CD14-positive monocyte (primary cell): ENCODE data around the gene NGFR. TPM values are rescaled to one million over a fixed set of nuclear protein-coding genes. Genes with fewer than 3 reads are reported as not detected.
A peak's percentile ranks its signal among the peaks of the same experiment; 100 is the strongest.

Experiments used
- DNase-seq, 3 donors: peaks; one replicate each; pipeline ENCODE4 v3.0.0-alpha.2; 2011 to 2022
- H2AFZ ChIP-seq: 2 replicates; pipeline ENCODE4 v1.6.0; 2012; ENCODE audit warnings: mild to moderate bottlenecking, low read depth, low read length, inconsistent platforms; ENCODE audit not compliant: insufficient read depth, poor library complexity, severe bottlenecking
- H3K27ac ChIP-seq, 2 donors: 1 replicate in 1 of 2; 2 replicates in 1 of 2; pipeline ENCODE4 v1.5.1; 2012 to 2013; ENCODE audit warnings: low read length in 2 of 2, control low read depth in 1 of 2, inconsistent platforms in 1 of 2, low read depth in 1 of 2, mild to moderate bottlenecking in 1 of 2
- H3K27me3 ChIP-seq, 2 donors: one replicate each; pipeline versions ENCODE4 v1.6.0 to v1.6.1; 2011 to 2013; ENCODE audit warnings: low read length in 2 of 2; ENCODE audit not compliant: control insufficient read depth in 2 of 2, insufficient read depth in 2 of 2
- H3K36me3 ChIP-seq, 2 donors: replicated peaks in 1 of 2; 1 replicate in 1 of 2; 2 replicates in 1 of 2; pipeline versions ENCODE4 v1.5.1 to v1.6.1; 2012 to 2013; ENCODE audit warnings: low read length in 2 of 2, control low read depth in 1 of 2, inconsistent platforms in 1 of 2, mild to moderate bottlenecking in 1 of 2; ENCODE audit not compliant: insufficient read depth in 2 of 2, control insufficient read depth in 1 of 2
- H3K4me1 ChIP-seq, 2 donors: 1 replicate in 1 of 2; 2 replicates in 1 of 2; pipeline versions ENCODE4 v1.5.1 to v1.6.1; 2012 to 2013; ENCODE audit warnings: low read length in 2 of 2, control low read depth in 1 of 2, inconsistent platforms in 1 of 2, mild to moderate bottlenecking in 1 of 2, moderate library complexity in 1 of 2; ENCODE audit not compliant: insufficient read depth in 2 of 2, control insufficient read depth in 1 of 2
- H3K4me2 ChIP-seq: replicated peaks from 2 replicates; pipeline ENCODE3; 2012; ENCODE audit warnings: low read length, moderate library complexity, mild to moderate bottlenecking; ENCODE audit not compliant: poor library complexity, severe bottlenecking; ENCODE audit errors: extremely low read depth
- H3K4me3 ChIP-seq, 3 experiments: fragments of 200-600 bp in 1 of 3; sonication (generic) in 1 of 3; replicated peaks in 1 of 3; 1 replicate in 2 of 3; 2 replicates in 1 of 3; pipeline ENCODE4 v1.5.1; 2011 to 2013; ENCODE audit warnings: low read length in 3 of 3, mild to moderate bottlenecking in 3 of 3, control low read depth in 2 of 3, low read depth in 2 of 3, inconsistent platforms in 1 of 3, moderate library complexity in 1 of 3
- H3K79me2 ChIP-seq: 2 replicates; pipeline ENCODE4 v1.6.0; 2012; ENCODE audit warnings: mild to moderate bottlenecking, control low read depth, inconsistent platforms, low read length, moderate library complexity; ENCODE audit not compliant: insufficient read depth
- H3K9ac ChIP-seq: 2 replicates; pipeline ENCODE4 v1.6.0; 2017; ENCODE audit warnings: low read length, mild to moderate bottlenecking; ENCODE audit not compliant: insufficient read depth, poor library complexity, severe bottlenecking
- H3K9me3 ChIP-seq, 2 donors: replicated peaks in 1 of 2; 1 replicate in 1 of 2; 2 replicates in 1 of 2; pipeline versions ENCODE4 v1.5.1 to v1.6.1; 2012 to 2013; ENCODE audit warnings: low read length in 2 of 2, control low read depth in 1 of 2; ENCODE audit not compliant: control insufficient read depth in 1 of 2, insufficient read depth in 1 of 2
- H4K20me1 ChIP-seq: 2 replicates; pipeline ENCODE4 v1.6.0; 2012; ENCODE audit warnings: mild to moderate bottlenecking, low read length, control low read depth, moderate library complexity; ENCODE audit not compliant: insufficient read depth
- H3K27ac Mint-ChIP-seq, 7 donors: one replicate each; pipeline ENCODE4 v1.8.0; 2020; ENCODE audit warnings: mild to moderate bottlenecking in 7 of 7, mixed read lengths in 7 of 7, moderate library complexity in 6 of 7, inconsistent platforms in 2 of 7
- H3K27me3 Mint-ChIP-seq, 3 donors: one replicate each; pipeline ENCODE4 v1.8.0; 2021 to 2022; ENCODE audit warnings: low read depth in 3 of 3, mild to moderate bottlenecking in 3 of 3, mixed read lengths in 3 of 3, moderate library complexity in 3 of 3, inconsistent platforms in 1 of 3
- H3K36me3 Mint-ChIP-seq, 2 donors: one replicate each; pipeline ENCODE4 v1.8.0; 2020; ENCODE audit warnings: mixed read lengths in 2 of 2, inconsistent platforms in 1 of 2, mild to moderate bottlenecking in 1 of 2
- H3K4me1 Mint-ChIP-seq: one replicate; pipeline ENCODE4 v1.8.0; 2020; ENCODE audit warnings: mild to moderate bottlenecking, mixed read lengths
- H3K4me3 Mint-ChIP-seq, 2 donors: one replicate each; pipeline ENCODE4 v1.8.0; 2020; ENCODE audit warnings: mild to moderate bottlenecking in 2 of 2, mixed read lengths in 2 of 2, moderate library complexity in 1 of 2
- H3K9me3 Mint-ChIP-seq, 7 donors: one replicate each; pipeline ENCODE4 v1.8.0; 2020 to 2022; ENCODE audit warnings: mixed read lengths in 7 of 7, mild to moderate bottlenecking in 6 of 7, moderate library complexity in 6 of 7, inconsistent platforms in 2 of 7
- WGBS: methylation state at CpG from one replicate; pipeline ENCODE4 v1.1.5; 2013; ENCODE audit warnings: missing lambda C conversion rate; ENCODE audit not compliant: insufficient coverage; 5-methylcytosine and 5-hydroxymethylcytosine counted together
- intact Hi-C, 2 donors: fragments of 100-400 bp; cut with micrococcal nuclease; formaldehyde crosslinking; loops; one replicate each; pipeline versions ENCODE4 v1.15.0 to v1.15.1; 2023
- polyA plus RNA-seq, 3 donors: library from polyadenylated mRNA; depleted of rRNA in 1 of 3; unstranded in 2 of 3; stranded (reverse) in 1 of 3; fragments of 300-500 nt in 2 of 3; fragments of >200 nt in 1 of 3; fragmentation: Illumina TruSeq in 2 of 3; gene quantifications; 1 replicate in 2 of 3; 2 replicates in 1 of 3; pipeline ENCODE4 v1.2.3, GENCODE V29; 2012 to 2021
- TF ChIP-seq, protein P1 (sequence below): fragments of 200-600 bp; IDR thresholded peaks from one replicate; pipeline ENCODE4 v1.8.0; 2022; ENCODE audit warnings: antibody characterized with exemption, mild to moderate bottlenecking

Gene NGFR
- polyA plus RNA-seq, 3 donors = 0.05 to 0.19 TPM; not detected in 1

DNA sequence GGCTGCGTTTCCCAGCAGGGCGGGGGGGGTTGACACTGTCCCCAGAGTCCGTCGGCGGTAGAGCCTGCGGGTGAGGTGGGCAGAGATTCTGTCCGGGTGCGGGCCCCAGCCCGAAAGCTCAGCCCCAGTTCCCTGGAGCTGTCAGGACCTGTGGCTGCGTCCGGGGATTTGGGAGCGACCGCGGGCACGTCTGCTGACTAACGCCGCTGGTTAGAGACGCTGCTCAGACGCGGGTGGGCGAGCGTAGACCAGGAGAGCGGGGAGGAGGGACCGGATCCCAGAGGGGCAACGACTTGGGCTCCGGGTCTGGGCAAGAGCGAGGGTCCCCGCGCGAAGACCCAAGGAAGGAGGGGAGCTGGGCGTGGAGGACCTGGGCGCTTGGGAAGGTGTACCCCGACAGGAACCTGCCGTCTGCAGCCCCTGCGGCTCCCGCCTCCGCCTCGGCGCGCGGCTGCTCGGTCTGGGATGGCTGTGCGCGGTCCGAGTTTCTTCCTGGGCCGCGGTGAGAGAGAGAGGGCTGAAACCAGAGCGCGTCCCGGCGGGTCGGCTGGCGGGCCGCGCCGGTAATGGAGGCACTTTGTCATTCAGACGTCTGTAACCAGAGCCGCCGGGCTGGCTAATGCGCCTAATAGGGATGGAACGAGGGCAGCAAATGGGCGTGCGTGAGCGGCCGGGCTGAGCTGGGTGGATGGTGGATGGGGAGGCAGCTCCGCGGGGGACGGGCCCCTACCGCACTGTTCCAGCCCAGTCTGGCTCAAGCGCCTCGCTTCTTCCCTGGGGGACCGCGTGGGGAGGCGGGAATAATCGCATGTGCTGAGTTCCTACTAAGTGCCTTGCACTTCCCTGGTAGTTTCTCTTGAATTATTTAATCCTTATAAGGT lies 2.3 kb downstream of the NGFR start:
- Histone ChIP-seq H3K27me3 (peaks cover 58 to 82% of the 10 kb centered on the region in 2 donors), H3K4me1 (peaks cover 23 to 33% of the 10 kb centered on the region in 2 donors), H3K9ac (no peak overlapping the region), H3K9me3 (peaks cover 0 to 9% of the 10 kb centered on the region in 2 donors), H2AFZ (no peak overlapping the region), H4K20me1 (no peaks in the 10 kb centered on the region), H3K36me3 (no peaks in the 10 kb centered on the region), H3K4me2 (peak overlapping the region; percentile 76), H3K79me2 (no peaks in the 10 kb centered on the region), H3K27ac (no peak overlapping the region), H3K4me3 (peak overlapping the region in 1 of 3 experiments; percentile 74)
- Mint-ChIP-seq H3K4me3 (peak overlapping the region; percentile 56 to 80), H3K36me3 (peaks cover 0 to 6% of the 10 kb centered on the region in 2 donors), H3K9me3 (peaks cover 0 to 24% (median 7%) of the 10 kb centered on the region in 7 donors), H3K4me1 (peaks cover 25% of the 10 kb centered on the region), H3K27ac (no peak overlapping the region), H3K27me3 (peaks cover 69 to 92% (median 82%) of the 10 kb centered on the region in 3 donors)
- TF ChIP-seq, protein P1, sequence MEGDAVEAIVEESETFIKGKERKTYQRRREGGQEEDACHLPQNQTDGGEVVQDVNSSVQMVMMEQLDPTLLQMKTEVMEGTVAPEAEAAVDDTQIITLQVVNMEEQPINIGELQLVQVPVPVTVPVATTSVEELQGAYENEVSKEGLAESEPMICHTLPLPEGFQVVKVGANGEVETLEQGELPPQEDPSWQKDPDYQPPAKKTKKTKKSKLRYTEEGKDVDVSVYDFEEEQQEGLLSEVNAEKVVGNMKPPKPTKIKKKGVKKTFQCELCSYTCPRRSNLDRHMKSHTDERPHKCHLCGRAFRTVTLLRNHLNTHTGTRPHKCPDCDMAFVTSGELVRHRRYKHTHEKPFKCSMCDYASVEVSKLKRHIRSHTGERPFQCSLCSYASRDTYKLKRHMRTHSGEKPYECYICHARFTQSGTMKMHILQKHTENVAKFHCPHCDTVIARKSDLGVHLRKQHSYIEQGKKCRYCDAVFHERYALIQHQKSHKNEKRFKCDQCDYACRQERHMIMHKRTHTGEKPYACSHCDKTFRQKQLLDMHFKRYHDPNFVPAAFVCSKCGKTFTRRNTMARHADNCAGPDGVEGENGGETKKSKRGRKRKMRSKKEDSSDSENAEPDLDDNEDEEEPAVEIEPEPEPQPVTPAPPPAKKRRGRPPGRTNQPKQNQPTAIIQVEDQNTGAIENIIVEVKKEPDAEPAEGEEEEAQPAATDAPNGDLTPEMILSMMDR = no peak
- 2% methylated on average over 70 of the region's 75 CpGs for whole genome bisulfite sequencing
- no peak for DNase-seq
- intact Hi-C loops = loop anchor here in 1 of 2 donors (5.0 kb wide), 1 partner anchor 60 kb away; no protein-coding TSS in a partner anchor

GRCh38 chr17:49498029-49498615 lies 3.0 kb downstream of the NGFR start:
- peaks cover 23 to 33% of the 10 kb centered on the region in 2 donors for H3K4me1 ChIP-seq
- no peak overlapping the region for H3K4me3 ChIP-seq
- 27% methylated on average over 5 of the region's 12 CpGs for WGBS
- no peak overlapping the region for H3K4me2 ChIP-seq
- H3K27ac Mint-ChIP-seq = no peak overlapping the region
- H3K9ac ChIP-seq = no peak overlapping the region
- TF ChIP-seq, protein P1 = no peak
- H2AFZ ChIP-seq = no peak overlapping the region
- H3K9me3 Mint-ChIP-seq = peaks cover 0 to 24% (median 7%) of the 10 kb centered on the region in 7 donors
- intact Hi-C loops = loop anchor here in 1 of 2 donors (5.0 kb wide), 1 partner anchor 59 kb away; no protein-coding TSS in a partner anchor
- H4K20me1 ChIP-seq = no peaks in the 10 kb centered on the region
- DNase-seq = no peak
- no peak overlapping the region for H3K27ac ChIP-seq
- no peaks in the 10 kb centered on the region for H3K79me2 ChIP-seq
- H3K27me3 Mint-ChIP-seq = peaks cover 71 to 96% (median 90%) of the 10 kb centered on the region in 3 donors
- peaks cover 0 to 9% of the 10 kb centered on the region in 2 donors for H3K9me3 ChIP-seq
- H3K4me3 Mint-ChIP-seq = peak overlapping the region in 1 of 2 donors; percentile 80
- peaks cover 58 to 84% of the 10 kb centered on the region in 2 donors for H3K27me3 ChIP-seq
- peaks cover 25% of the 10 kb centered on the region for H3K4me1 Mint-ChIP-seq
- H3K36me3 Mint-ChIP-seq = peaks cover 0 to 6% of the 10 kb centered on the region in 2 donors
- H3K36me3 ChIP-seq = no peaks in the 10 kb centered on the region
